Cardiac muscle cell (in vitro differentiated cells and primary cell): ENCODE measurements around the gene SEPTIN2. TPM values are rescaled to one million over a fixed set of nuclear protein-coding genes. Genes with fewer than 3 reads are reported as not detected.
A peak's percentile ranks its signal among the peaks of the same experiment; 100 is the strongest.
"Not testable (repeated sequence)": the region's sequence is repeated elsewhere in the genome, so short reads cannot be mapped to it uniquely, and the experiment has no call there.

Source experiments
- DNase-seq, 2 donors: peaks; one replicate each; pipeline versions ENCODE4 v3.0.0 to v3.0.0-alpha.2; 2010 to 2017; ENCODE audit warnings: low read depth in 1 of 2, low spot score in 1 of 2
- H3K27ac ChIP-seq: fragments of 200-600 bp; sonication (generic); 2 replicates; pipeline ENCODE4 v1.5.1; 2016
- H3K27me3 ChIP-seq: fragments of 200-600 bp; sonication (generic); 2 replicates; pipeline ENCODE4 v1.6.0; 2016; ENCODE audit warnings: control low read depth
- H3K36me3 ChIP-seq: fragments of 200-600 bp; sonication (generic); 2 replicates; pipeline ENCODE4 v1.5.1; 2016; ENCODE audit warnings: control low read depth
- H3K4me1 ChIP-seq: fragments of 200-600 bp; sonication (generic); 2 replicates; pipeline ENCODE4 v1.8.1; 2017; ENCODE audit warnings: low read depth, mild to moderate bottlenecking, mixed run types
- H3K4me3 ChIP-seq: fragments of 200-600 bp; sonication (generic); 2 replicates; pipeline ENCODE4 v1.5.1; 2016; ENCODE audit warnings: mild to moderate bottlenecking
- H3K9me3 ChIP-seq: fragments of 200-600 bp; sonication (generic); 2 replicates; pipeline ENCODE4 v1.5.1; 2017; ENCODE audit warnings: low read depth, mild to moderate bottlenecking, control low read depth
- polyA plus RNA-seq: library from polyadenylated mRNA; unstranded; fragments of >200 nt; fragmentation: Nextera tagmentation; extraction: Ambion mirVana; gene quantifications from 2 replicates; pipeline ENCODE4 v1.2.1, GENCODE V29; 2016
- total RNA-seq: library from RNA; depleted of rRNA; stranded (reverse); fragments of >200 nt; gene quantifications from 2 replicates; pipeline ENCODE4 v1.2.3, GENCODE V29; 2016
- TF ChIP-seq, protein P1 (sequence below): IDR thresholded peaks from 2 replicates; pipeline ENCODE4 v1.5.1; 2012; ENCODE audit warnings: low read depth, mild to moderate bottlenecking, low read length

Gene SEPTIN2
- total and polyA plus RNA-seq, 2 experiments from 2014 or later = 386 to 627 TPM

DNA sequence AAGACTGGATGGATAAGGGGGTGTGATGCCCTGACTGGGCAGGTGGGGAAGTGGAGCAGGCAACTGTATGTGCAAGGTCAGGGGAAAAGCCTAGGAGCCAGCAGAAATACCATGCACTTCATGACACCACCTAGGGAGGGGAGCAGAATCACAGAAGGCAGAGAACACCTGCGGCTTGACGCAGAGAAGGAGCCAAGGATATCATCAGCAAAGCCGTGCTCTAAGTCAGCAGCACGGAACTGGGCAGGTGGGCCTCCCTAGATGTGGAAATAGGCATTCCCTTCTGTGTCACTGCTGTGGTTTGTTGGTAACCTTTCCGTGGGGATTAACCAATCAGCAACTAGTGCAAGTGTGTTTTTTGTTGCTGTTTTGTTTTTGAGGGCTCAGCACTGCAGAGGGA lies 41.6 kb upstream of the SEPTIN2 start:
- H3K36me3 ChIP-seq = no peaks in the 10 kb centered on the region
- H3K4me1 ChIP-seq = peaks cover 15% of the 10 kb centered on the region
- no peak overlapping the region for H3K4me3 ChIP-seq
- TF ChIP-seq, protein P1, sequence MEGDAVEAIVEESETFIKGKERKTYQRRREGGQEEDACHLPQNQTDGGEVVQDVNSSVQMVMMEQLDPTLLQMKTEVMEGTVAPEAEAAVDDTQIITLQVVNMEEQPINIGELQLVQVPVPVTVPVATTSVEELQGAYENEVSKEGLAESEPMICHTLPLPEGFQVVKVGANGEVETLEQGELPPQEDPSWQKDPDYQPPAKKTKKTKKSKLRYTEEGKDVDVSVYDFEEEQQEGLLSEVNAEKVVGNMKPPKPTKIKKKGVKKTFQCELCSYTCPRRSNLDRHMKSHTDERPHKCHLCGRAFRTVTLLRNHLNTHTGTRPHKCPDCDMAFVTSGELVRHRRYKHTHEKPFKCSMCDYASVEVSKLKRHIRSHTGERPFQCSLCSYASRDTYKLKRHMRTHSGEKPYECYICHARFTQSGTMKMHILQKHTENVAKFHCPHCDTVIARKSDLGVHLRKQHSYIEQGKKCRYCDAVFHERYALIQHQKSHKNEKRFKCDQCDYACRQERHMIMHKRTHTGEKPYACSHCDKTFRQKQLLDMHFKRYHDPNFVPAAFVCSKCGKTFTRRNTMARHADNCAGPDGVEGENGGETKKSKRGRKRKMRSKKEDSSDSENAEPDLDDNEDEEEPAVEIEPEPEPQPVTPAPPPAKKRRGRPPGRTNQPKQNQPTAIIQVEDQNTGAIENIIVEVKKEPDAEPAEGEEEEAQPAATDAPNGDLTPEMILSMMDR = no peak
- H3K27me3 ChIP-seq = no peaks in the 10 kb centered on the region
- H3K27ac ChIP-seq = no peak overlapping the region
- H3K9me3 ChIP-seq = no peaks in the 10 kb centered on the region
- no peak for DNase-seq

DNA sequence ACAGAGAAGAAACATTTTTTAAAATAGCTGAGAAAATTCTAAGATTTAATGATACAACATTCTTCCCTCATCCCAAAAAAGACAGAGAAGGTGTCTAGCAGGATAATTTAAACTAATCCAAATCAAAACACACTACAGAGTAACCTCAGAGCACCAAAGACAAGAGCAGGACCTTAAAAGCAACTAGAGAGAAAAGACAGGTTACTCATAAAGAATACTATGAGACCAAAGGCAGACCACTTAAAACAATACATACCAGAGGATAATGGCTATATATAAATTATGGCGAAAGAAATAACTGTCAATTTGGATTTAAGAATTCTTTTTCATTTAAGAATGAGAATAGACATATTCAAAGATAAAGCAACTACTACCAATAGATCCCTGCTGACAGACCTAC lies 40.2 kb upstream of the SEPTIN2 start:
- Histone ChIP-seq H3K36me3 (no peaks in the 10 kb centered on the region), H3K27me3 (no peaks in the 10 kb centered on the region), H3K9me3 (no peaks in the 10 kb centered on the region), H3K27ac (no peak overlapping the region), H3K4me3 (no peak overlapping the region), H3K4me1 (peaks cover 14% of the 10 kb centered on the region)
- no peak for DNase-seq
- TF ChIP-seq, protein P1 = no peak

DNA sequence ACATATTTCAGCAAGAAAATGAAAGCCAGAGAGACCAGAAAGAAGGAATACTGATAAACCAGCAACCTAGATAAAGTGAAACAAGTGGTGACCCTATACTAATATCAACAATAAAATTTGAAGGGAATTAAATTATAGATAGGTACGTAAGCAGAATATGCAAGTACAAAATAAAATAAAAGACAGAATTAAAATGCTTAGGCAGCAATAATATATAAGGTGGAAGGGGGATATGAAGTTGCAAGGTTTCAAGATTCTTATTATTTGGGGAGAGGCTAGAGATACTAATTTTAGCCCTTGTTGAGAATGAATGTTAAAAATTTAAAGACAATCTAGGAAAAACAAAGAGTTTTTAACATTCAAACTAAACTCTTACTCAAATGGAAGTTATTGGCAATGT lies 39.8 kb upstream of the SEPTIN2 start:
- Histone ChIP-seq H3K4me1 (peaks cover 10% of the 10 kb centered on the region), H3K27ac (no peak overlapping the region), H3K4me3 (no peak overlapping the region), H3K9me3 (no peaks in the 10 kb centered on the region), H3K27me3 (no peaks in the 10 kb centered on the region), H3K36me3 (no peaks in the 10 kb centered on the region)
- TF ChIP-seq, protein P1 = no peak
- no peak for DNase-seq

DNA sequence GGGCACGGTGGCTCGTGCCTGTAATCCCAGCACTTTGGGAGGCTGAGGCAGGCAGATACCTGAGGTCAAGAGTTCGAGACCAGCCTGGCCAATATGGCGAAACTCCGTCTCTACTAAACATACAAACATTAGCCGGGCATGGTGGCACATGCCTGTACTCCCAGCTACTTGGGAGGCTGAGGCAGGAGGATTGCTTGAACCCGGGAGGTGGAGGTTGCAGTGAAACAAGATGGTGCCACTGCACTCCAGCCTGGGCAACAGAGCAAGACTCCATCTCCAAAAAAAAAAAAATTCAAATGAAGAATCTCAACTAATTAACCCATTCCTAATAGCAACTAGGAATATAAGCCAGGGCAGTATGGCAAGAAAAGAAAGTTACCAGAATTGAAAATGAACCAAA lies 37.4 kb upstream of the SEPTIN2 start:
- not testable (repeated sequence) for H3K36me3 ChIP-seq, H3K27me3 ChIP-seq, H3K27ac ChIP-seq, H3K4me3 ChIP-seq, DNase-seq, H3K9me3 ChIP-seq
- H3K4me1 ChIP-seq = peaks cover 18% of the 10 kb centered on the region

DNA sequence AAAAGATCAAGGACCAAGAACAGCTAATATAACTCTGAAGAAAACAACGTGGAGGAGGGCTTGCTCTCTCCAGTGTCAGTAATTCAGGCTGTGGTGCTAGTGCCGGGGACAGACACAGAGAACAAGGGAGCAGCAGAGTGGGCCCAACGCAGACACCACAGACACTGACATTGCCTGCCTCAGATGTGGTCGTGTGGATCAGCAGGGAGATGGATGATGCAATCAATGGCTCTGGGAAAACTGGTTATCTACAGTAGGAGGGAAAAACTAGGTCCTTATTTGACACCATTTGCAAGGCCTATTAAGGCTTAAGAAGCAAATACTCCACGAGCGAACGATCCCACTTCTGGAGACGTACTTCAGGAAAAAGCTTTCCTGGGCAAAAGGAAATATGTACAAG lies 36.3 kb upstream of the SEPTIN2 start:
- no peaks in the 10 kb centered on the region for H3K27me3 ChIP-seq
- TF ChIP-seq, protein P1 = no peak
- no peaks in the 10 kb centered on the region for H3K36me3 ChIP-seq
- no peak overlapping the region for H3K4me3 ChIP-seq
- peaks cover 18% of the 10 kb centered on the region for H3K4me1 ChIP-seq
- H3K9me3 ChIP-seq = no peaks in the 10 kb centered on the region
- H3K27ac ChIP-seq = peak overlapping the region; percentile 43
- DNase-seq = peak in 1 of 2 donors; percentile 73

DNA sequence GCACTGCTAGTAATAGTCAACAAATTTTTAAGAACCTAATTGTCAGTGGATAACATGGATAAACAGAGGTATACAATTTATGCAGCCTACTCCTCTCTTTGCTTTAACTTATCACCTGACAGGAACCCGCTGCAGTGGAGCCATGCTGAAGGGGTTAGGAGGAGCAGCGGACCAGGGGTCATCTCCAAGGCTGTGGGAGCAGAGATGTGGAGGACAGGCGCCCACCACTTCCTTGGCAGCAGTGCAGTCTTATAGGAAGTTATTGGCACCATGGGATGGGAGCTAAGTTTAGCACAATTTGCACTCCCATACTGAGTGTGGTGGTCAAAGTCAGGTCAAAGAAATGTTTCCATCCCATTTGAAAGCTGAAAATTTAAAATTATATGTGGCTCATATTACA lies 35.9 kb upstream of the SEPTIN2 start:
- H3K9me3 ChIP-seq = no peaks in the 10 kb centered on the region
- H3K36me3 ChIP-seq = no peaks in the 10 kb centered on the region
- no peaks in the 10 kb centered on the region for H3K27me3 ChIP-seq
- TF ChIP-seq, protein P1 = no peak
- peak overlapping the region; percentile 43 for H3K27ac ChIP-seq
- no peak for DNase-seq
- H3K4me3 ChIP-seq = no peak overlapping the region
- H3K4me1 ChIP-seq = peaks cover 18% of the 10 kb centered on the region
